LHCN-M2 (cell line): Measurements from ENCODE around the gene DCDC2. TPM values are rescaled to one million over a fixed set of nuclear protein-coding genes. Genes with fewer than 3 reads are reported as not detected.
"Not testable (repeated sequence)": the region's sequence is repeated elsewhere in the genome, so short reads cannot be mapped to it uniquely, and the experiment has no call there.

ENCODE experiments used
- DNase-seq: peaks from one replicate; pipeline ENCODE4 v3.0.0-alpha.2; 2012; ENCODE audit warnings: low read depth
- polyA plus RNA-seq: library from polyadenylated mRNA; unstranded; fragments of >200 nt; gene quantifications from one replicate; pipeline ENCODE4 v1.2.1, GENCODE V29; 2012; ENCODE audit warnings: missing spikeins
- total RNA-seq: library from RNA; depleted of rRNA; stranded (reverse); fragments of >200 nt; gene quantifications from 2 replicates; pipeline ENCODE4 v1.2.3, GENCODE V29; 2014; rRNA removed

The DCDC2 gene
- 0.13 TPM in 1 of 2 replicates, not detected in the other for total RNA-seq
- polyA plus RNA-seq: not detected

- DNase-seq: no peak
These were observed at the start of gene DCDC2 for GRCh38 chr6:24357336-24358218. Gene DCDC2 (minus strand): TSS chr6:24358059. CDS start chr6:24357750, 309 bp downstream.

- DNase-seq: no peak
These were observed 47.4 kb upstream of the DCDC2 start for GRCh38 chr6:24405262-24405661.

GRCh38 chr6:24403501-24403824 lies 45.6 kb upstream of the DCDC2 start:
- no peak for DNase-seq

GRCh38 chr6:24402697-24403500 lies 45.0 kb upstream of the DCDC2 start, which contains the start of gene MRS2:
Gene MRS2 (plus strand): TSS chr6:24402936. CDS start chr6:24403047, 111 bp downstream.
- peak; percentile 59 for DNase-seq

GRCh38 chr6:24401458-24401857 lies 43.6 kb upstream of the DCDC2 start:
- DNase-seq: no peak

GRCh38 chr6:24400045-24401039 lies 42.5 kb upstream of the DCDC2 start:
- not testable (repeated sequence) for DNase-seq

- DNase-seq: no peak
These were observed 39.8 kb upstream of the DCDC2 start for GRCh38 chr6:24397631-24398030.

GRCh38 chr6:24396824-24397223 lies 39.0 kb upstream of the DCDC2 start:
- no peak for DNase-seq

GRCh38 chr6:24394780-24395437 lies 37.0 kb upstream of the DCDC2 start:
- peak; percentile 85 for DNase-seq

GRCh38 chr6:24394061-24394779 lies 36.4 kb upstream of the DCDC2 start:
- DNase-seq: no peak

- no peak for DNase-seq
These were observed 34.0 kb upstream of the DCDC2 start for GRCh38 chr6:24391756-24392405.

GRCh38 chr6:24391208-24391607 lies 33.3 kb upstream of the DCDC2 start:
- DNase-seq: no peak

- DNase-seq: no peak
These were observed 30.0 kb upstream of the DCDC2 start for GRCh38 chr6:24387818-24388217.

- no peak for DNase-seq
These were observed 27.8 kb upstream of the DCDC2 start for GRCh38 chr6:24385536-24386269.

GRCh38 chr6:24384369-24385130 lies 26.7 kb upstream of the DCDC2 start:
- DNase-seq: not testable (repeated sequence)

- not testable (repeated sequence) for DNase-seq
These were observed 25.1 kb upstream of the DCDC2 start for GRCh38 chr6:24382891-24383494.

- DNase-seq: no peak
These were observed 24.3 kb upstream of the DCDC2 start for GRCh38 chr6:24382220-24382540.
